WTC11 (cell line): ENCODE results near the gene CAPN12.

Experiments used
- CTCF ChIP-seq: fragments of 200-600 bp; IDR thresholded peaks from 2 replicates; pipeline ENCODE4 v1.8.0; 2022; ENCODE audit warnings: antibody characterized with exemption
- GABPB1 ChIP-seq: sonication (generic); formaldehyde crosslinking; IDR thresholded peaks from 2 replicates; pipeline ENCODE4 v1.8.1; 2023; ENCODE audit warnings: mild to moderate bottlenecking, missing genetic modification reagents
- SMAD3 ChIP-seq: sonication (generic); formaldehyde crosslinking; IDR thresholded peaks from 2 replicates; pipeline ENCODE4 v1.8.0; 2022; ENCODE audit warnings: missing genetic modification reagents, mild to moderate bottlenecking, borderline replicate concordance
- TF ChIP-seq, protein P1 (sequence below): sonication (generic); formaldehyde crosslinking; IDR thresholded peaks from 2 replicates; pipeline ENCODE4 v1.8.0; 2022; ENCODE audit warnings: mild to moderate bottlenecking, missing genetic modification reagents

GRCh38 chr19:38713227-38713649, 31.0 kb downstream of the CAPN12 start:
- TF ChIP-seq, protein P1, sequence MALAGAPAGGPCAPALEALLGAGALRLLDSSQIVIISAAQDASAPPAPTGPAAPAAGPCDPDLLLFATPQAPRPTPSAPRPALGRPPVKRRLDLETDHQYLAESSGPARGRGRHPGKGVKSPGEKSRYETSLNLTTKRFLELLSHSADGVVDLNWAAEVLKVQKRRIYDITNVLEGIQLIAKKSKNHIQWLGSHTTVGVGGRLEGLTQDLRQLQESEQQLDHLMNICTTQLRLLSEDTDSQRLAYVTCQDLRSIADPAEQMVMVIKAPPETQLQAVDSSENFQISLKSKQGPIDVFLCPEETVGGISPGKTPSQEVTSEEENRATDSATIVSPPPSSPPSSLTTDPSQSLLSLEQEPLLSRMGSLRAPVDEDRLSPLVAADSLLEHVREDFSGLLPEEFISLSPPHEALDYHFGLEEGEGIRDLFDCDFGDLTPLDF (CRISPR knock-in tag), result no peak
- TF ChIP-seq CTCF (no peak), GABPB1 (no peak), SMAD3 (CRISPR knock-in tag) (no peak)
